ENCODE data around the gene KDM3B. TPM values are rescaled to one million over a fixed set of nuclear protein-coding genes. Genes with fewer than 3 reads are reported as not detected.
"Not testable (repeated sequence)": the region's sequence is repeated elsewhere in the genome, so short reads cannot be mapped to it uniquely, and the experiment has no call there.

KDM3B gene
- total RNA-seq, 2 donors from 2014 or later: 62.3 to 77.5 TPM

GRCh38 chr5:138402640-138403039 lies 50.2 kb downstream of the KDM3B start:
- intact Hi-C loops (cut with DNase I): no loop called here
- TF ChIP-seq, protein P1, sequence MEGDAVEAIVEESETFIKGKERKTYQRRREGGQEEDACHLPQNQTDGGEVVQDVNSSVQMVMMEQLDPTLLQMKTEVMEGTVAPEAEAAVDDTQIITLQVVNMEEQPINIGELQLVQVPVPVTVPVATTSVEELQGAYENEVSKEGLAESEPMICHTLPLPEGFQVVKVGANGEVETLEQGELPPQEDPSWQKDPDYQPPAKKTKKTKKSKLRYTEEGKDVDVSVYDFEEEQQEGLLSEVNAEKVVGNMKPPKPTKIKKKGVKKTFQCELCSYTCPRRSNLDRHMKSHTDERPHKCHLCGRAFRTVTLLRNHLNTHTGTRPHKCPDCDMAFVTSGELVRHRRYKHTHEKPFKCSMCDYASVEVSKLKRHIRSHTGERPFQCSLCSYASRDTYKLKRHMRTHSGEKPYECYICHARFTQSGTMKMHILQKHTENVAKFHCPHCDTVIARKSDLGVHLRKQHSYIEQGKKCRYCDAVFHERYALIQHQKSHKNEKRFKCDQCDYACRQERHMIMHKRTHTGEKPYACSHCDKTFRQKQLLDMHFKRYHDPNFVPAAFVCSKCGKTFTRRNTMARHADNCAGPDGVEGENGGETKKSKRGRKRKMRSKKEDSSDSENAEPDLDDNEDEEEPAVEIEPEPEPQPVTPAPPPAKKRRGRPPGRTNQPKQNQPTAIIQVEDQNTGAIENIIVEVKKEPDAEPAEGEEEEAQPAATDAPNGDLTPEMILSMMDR (IDR thresholded peaks at IDR 0.05): no peak
- no peaks in the 10 kb centered on the region for H3K4me1 ChIP-seq
- peaks cover 12% of the 10 kb centered on the region for H3K36me3 ChIP-seq
- H3K27ac ChIP-seq: no peak overlapping the region
- H3K9me3 ChIP-seq: no peaks in the 10 kb centered on the region
- H3K9ac ChIP-seq (ENCODE audit: low read depth in 2 of 2, low read length in 2 of 2): no peak overlapping the region
- H3K27me3 ChIP-seq: no peaks in the 10 kb centered on the region
- DNase-seq: no peak
- no peak overlapping the region for H3K4me3 ChIP-seq

GRCh38 chr5:138408023-138408422 lies 55.5 kb downstream of the KDM3B start:
- DNase-seq: peak; percentile 21
- H3K9ac ChIP-seq (ENCODE audit: low read depth in 2 of 2, low read length in 2 of 2): no peak overlapping the region
- intact Hi-C loops (cut with DNase I): no loop called here
- no peaks in the 10 kb centered on the region for H3K27me3 ChIP-seq
- H3K36me3 ChIP-seq: no peaks in the 10 kb centered on the region
- no peak overlapping the region for H3K4me3 ChIP-seq
- TF ChIP-seq, protein P1 (IDR thresholded peaks at IDR 0.05): no peak
- no peaks in the 10 kb centered on the region for H3K9me3 ChIP-seq
- no peak overlapping the region for H3K27ac ChIP-seq
- no peaks in the 10 kb centered on the region for H3K4me1 ChIP-seq

DNA sequence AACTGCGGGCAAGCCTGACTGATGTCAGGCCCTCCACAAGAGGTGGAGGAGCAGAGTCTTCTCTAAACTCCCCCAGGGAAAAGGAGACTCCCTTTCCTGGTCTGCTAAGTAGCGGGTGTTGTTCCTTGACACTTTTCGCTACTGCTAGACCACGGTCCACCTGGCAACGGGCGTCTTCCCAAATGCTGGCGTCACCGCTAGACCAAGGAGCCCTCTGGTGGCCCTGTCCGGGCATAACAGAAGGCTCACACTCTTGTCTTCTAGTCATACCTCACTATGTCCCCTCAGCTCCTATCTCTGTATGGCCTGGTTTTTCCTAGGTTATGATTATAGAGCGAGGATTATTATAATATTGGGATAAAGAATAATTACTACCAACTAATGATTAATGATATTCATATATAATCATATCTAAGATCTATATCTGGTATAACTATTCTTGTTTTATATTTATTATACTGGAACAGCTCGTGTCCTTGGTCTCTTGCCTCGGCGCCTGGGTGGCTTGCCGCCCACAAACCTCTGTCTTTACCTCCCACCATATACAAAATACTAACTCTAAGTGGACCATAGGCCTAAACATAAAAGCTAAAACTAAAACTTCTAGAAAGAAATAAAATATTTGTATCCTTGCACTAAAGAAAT lies 58.6 kb downstream of the KDM3B start:
- H3K9me3 ChIP-seq; H3K27ac ChIP-seq; H3K4me1 ChIP-seq; H3K4me3 ChIP-seq; H3K9ac ChIP-seq (ENCODE audit: low read depth in 2 of 2, low read length in 2 of 2); intact Hi-C loops (cut with DNase I); H3K27me3 ChIP-seq; H3K36me3 ChIP-seq: not testable (repeated sequence)
- TF ChIP-seq, protein P1 (IDR thresholded peaks at IDR 0.05): peak; percentile 39
- peak; percentile 32 for DNase-seq

GRCh38 chr5:138418444-138418843 lies 66.0 kb downstream of the KDM3B start:
- no peak overlapping the region for H3K27ac ChIP-seq

DNA sequence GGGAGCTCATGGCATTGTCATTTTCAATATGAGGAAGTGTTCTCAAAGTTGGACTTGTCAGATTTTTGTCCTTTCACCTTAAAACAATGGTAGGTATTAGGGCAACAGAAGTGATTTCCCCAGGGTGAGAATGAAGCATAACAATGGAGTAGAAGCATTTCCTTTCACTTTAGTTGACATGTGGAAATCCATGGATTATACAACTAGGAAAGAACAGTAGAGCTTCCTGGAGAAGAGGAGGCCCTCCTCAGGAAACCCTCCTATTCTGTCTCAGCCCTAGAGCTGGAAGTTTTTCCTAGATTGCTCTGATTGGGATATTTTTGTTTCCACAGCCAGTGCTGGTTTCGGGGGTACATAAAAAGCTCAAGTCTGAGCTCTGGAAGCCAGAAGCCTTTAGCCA lies 72.6 kb downstream of the KDM3B start:
- no peaks in the 10 kb centered on the region for H3K9me3 ChIP-seq
- intact Hi-C loops (cut with DNase I): no loop called here
- TF ChIP-seq, protein P1 (IDR thresholded peaks at IDR 0.05): no peak
- H3K36me3 ChIP-seq: peaks cover 23% of the 10 kb centered on the region
- H3K4me3 ChIP-seq: no peak overlapping the region
- DNase-seq: no peak
- no peaks in the 10 kb centered on the region for H3K4me1 ChIP-seq
- H3K27me3 ChIP-seq: no peaks in the 10 kb centered on the region
- no peak overlapping the region for H3K27ac ChIP-seq
- no peak overlapping the region for H3K9ac ChIP-seq (ENCODE audit: low read depth in 2 of 2, low read length in 2 of 2)

More at GRCh38 chr5:138418444-138418843, 66.0 kb downstream of the KDM3B start:
- no peak overlapping the region for H3K9ac ChIP-seq (ENCODE audit: low read depth in 2 of 2, low read length in 2 of 2)
- no peak overlapping the region for H3K4me3 ChIP-seq
- TF ChIP-seq, protein P1 (IDR thresholded peaks at IDR 0.05): no peak
- H3K27me3 ChIP-seq: no peaks in the 10 kb centered on the region
- H3K4me1 ChIP-seq: no peaks in the 10 kb centered on the region
- no peak for DNase-seq
- intact Hi-C loops (cut with DNase I): no loop called here
- H3K36me3 ChIP-seq: peaks cover 31% of the 10 kb centered on the region
- H3K9me3 ChIP-seq: no peaks in the 10 kb centered on the region

All from colonic mucosa (tissue), 4 donors.